Heart right ventricle (tissue), 16 donors: ENCODE results near the gene CHKA. TPM values are rescaled to one million over a fixed set of nuclear protein-coding genes. Genes with fewer than 3 reads are reported as not detected.

Experiments used
- ATAC-seq, 8 donors: fragments of 200-7000 bp; cut with Tn5 transposase; one replicate each; pipeline ENCODE4 v1.9.1; 2020; ENCODE audit warnings: mild to moderate bottlenecking in 8 of 8, moderate library complexity in 8 of 8, moderate number of reproducible peaks in 1 of 8
- DNase-seq, 2 donors: peaks; one replicate each; pipeline ENCODE4 v3.0.0-alpha.2; 2020
- H3K27ac ChIP-seq, 10 donors: fragments of 200-600 bp; sonication (generic) in 2 of 10; one replicate each; pipeline versions ENCODE4 v1.5.0 to v1.8.0; 2020 to 2022; ENCODE audit warnings: mild to moderate bottlenecking in 3 of 10
- H3K27me3 ChIP-seq, 7 donors: fragments of 200-600 bp; one replicate each; pipeline ENCODE4 v1.8.0; 2021 to 2022; ENCODE audit warnings: mild to moderate bottlenecking in 2 of 7
- H3K36me3 ChIP-seq, 9 donors: fragments of 200-600 bp; sonication (generic) in 1 of 9; one replicate each; pipeline versions ENCODE4 v1.5.0 to v1.8.0; 2020 to 2022; ENCODE audit warnings: mild to moderate bottlenecking in 2 of 9
- H3K4me1 ChIP-seq, 9 donors: fragments of 200-600 bp; sonication (generic) in 1 of 9; one replicate each; pipeline versions ENCODE4 v1.5.0 to v1.8.0; 2020 to 2022; ENCODE audit warnings: mild to moderate bottlenecking in 4 of 9
- H3K4me3 ChIP-seq, 10 donors: fragments of 200-600 bp; sonication (generic) in 2 of 10; one replicate each; pipeline versions ENCODE4 v1.5.0 to v1.8.0; 2020 to 2022; ENCODE audit warnings: mild to moderate bottlenecking in 7 of 10, moderate library complexity in 2 of 10
- H3K9me3 ChIP-seq, 11 donors: fragments of 200-600 bp in 10 of 11; sonication (generic) in 2 of 11; one replicate each; pipeline versions ENCODE4 v1.5.0 to v1.8.0; 2013 to 2022; ENCODE audit warnings: mild to moderate bottlenecking in 2 of 11, control low read depth in 1 of 11, moderate library complexity in 1 of 11
- CTCF ChIP-seq, 9 donors: fragments of 200-600 bp; sonication (generic) in 2 of 9; IDR thresholded peaks; one replicate each; pipeline versions ENCODE4 v1.5.0 to v1.8.0; 2021 to 2022; ENCODE audit warnings: antibody characterized with exemption in 9 of 9, mild to moderate bottlenecking in 5 of 9, moderate library complexity in 1 of 9
- WGBS, 2 donors: extraction: QIAGEN DNeasy Blood & Tissue Kit; methylation state at CpG; one replicate each; pipeline ENCODE4 v1.1.7; 2013; ENCODE audit warnings: inconsistent platforms in 1 of 2; 5-methylcytosine and 5-hydroxymethylcytosine counted together
- intact Hi-C, 10 donors: fragments of 100-400 bp; cut with DNase I; formaldehyde crosslinking; loops; one replicate each; pipeline versions ENCODE4 v1.11.1 to v1.14.2; 2022
- polyA plus RNA-seq, 2 donors: library from polyadenylated mRNA; stranded (reverse); fragments of 200-250 nt; gene quantifications; one replicate each; pipeline ENCODE4 v1.2.3, GENCODE V29; 2013
- total RNA-seq, 10 donors: library from RNA; stranded (reverse); fragmentation: NEBNext Ultra II Directional in 3 of 10; extraction: Animal tissue kit (Norgen Biotek cat#: 25700) in 3 of 10; gene quantifications; one replicate each; pipeline versions ENCODE4 v1.2.1 to v1.2.4, GENCODE V29; 2021 to 2023
- donor health status: Arrhythmogenic right ventricular cardiomyopathy.
- donor health status: ischemic (EF 13 %, LVEDD 7.1; RV severe dilation, severe dysfunction).
- donor health status: healthy with polysubstance abuse.
- donor health status: DM: no; HTN: yes; CAD: no.
- donor health status: DM: no; HTN: no; CAD: no.
- donor health status: ischemic (EF 25% LVEDD 6.9; RV normal size, moderate dysfunction).
- donor health status: ischemic (EF 25% LVEDD 5.7; RV mildly dilated, moderate dysfunction).
- donor health status: healthy.
- donor health status: DM: yes; HTN: yes; CAD: no.
- donor health status: Ischemic cardiomyopathy.
- donor health status: ischemic (EF 35%, LVEDD 5.7; RV mildly dilated, moderate dysfunction).
- donor health status: nonischemic (EF 11% LVEDD 7.7; RV severe dilation, severe dysfunction).
- donor health status: DM: yes; HTN: yes; CAD: no.
- donor health status: PGD.
- donor health status: ischemic (EF 29% LVEDD 5.4; RV normal size, mild dysfunction).
- donor health status: nonischemic (EF 23%, LVEDD 6.1; RV moderate dilation, normal function).

CHKA gene
- total and polyA plus RNA-seq, 12 donors: 7.0 to 66.1 (median 9.6) TPM

GRCh38 chr11:68052137-68052873, 68.9 kb downstream of the CHKA start:
- no peaks in the 10 kb centered on the region for H3K27me3 ChIP-seq
- H3K4me1 ChIP-seq: peaks cover 0 to 6% (median 0%) of the 10 kb centered on the region in 9 donors
- no peak for TF ChIP-seq CTCF (IDR thresholded peaks at IDR 0.05)
- no peak overlapping the region for H3K4me3 ChIP-seq
- intact Hi-C loops: no loop called here
- no peaks in the 10 kb centered on the region for H3K9me3 ChIP-seq
- DNase-seq: no peak
- H3K36me3 ChIP-seq: peaks cover 0 to 70% (median 7%) of the 10 kb centered on the region in 9 donors
- no peak for ATAC-seq
- H3K27ac ChIP-seq: no peak overlapping the region
- WGBS, 2 donors: 90 to 92% methylated on average over 15 of the region's 15 CpGs

GRCh38 chr11:68051191-68052136, 69.7 kb downstream of the CHKA start:
- no peaks in the 10 kb centered on the region for H3K27me3 ChIP-seq
- H3K9me3 ChIP-seq: no peaks in the 10 kb centered on the region
- H3K36me3 ChIP-seq: peaks cover 0 to 75% (median 7%) of the 10 kb centered on the region in 9 donors
- intact Hi-C loops: no loop called here
- TF ChIP-seq CTCF (IDR thresholded peaks at IDR 0.05): no peak
- 78 to 81% methylated on average over 14 of the region's 14 CpGs for WGBS, 2 donors
- peaks cover 0 to 6% (median 0%) of the 10 kb centered on the region in 9 donors for H3K4me1 ChIP-seq
- no peak overlapping the region for H3K27ac ChIP-seq
- ATAC-seq (peak in 4 of 8 donors; percentile 12 to 39 (median 17)), DNase-seq (no peak)
- H3K4me3 ChIP-seq: no peak overlapping the region

- WGBS, 2 donors: 91 to 92% methylated on average over 18 of the region's 18 CpGs
- H3K4me1 ChIP-seq: peaks cover 0 to 6% (median 0%) of the 10 kb centered on the region in 9 donors
- H3K27me3 ChIP-seq: no peaks in the 10 kb centered on the region
- no peaks in the 10 kb centered on the region for H3K9me3 ChIP-seq
- no peak for TF ChIP-seq CTCF (IDR thresholded peaks at IDR 0.05)
- ATAC-seq: no peak
- H3K4me3 ChIP-seq: no peak overlapping the region
- DNase-seq: no peak
- H3K36me3 ChIP-seq: peaks cover 0 to 86% (median 7%) of the 10 kb centered on the region in 9 donors
- H3K27ac ChIP-seq: no peak overlapping the region
- intact Hi-C loops: no loop called here
These were observed 70.8 kb downstream of the CHKA start for GRCh38 chr11:68050371-68050841.
